Glutamatergic neuron (in vitro differentiated cells): ENCODE measurements around the gene RPS16. TPM values are rescaled to one million over a fixed set of nuclear protein-coding genes. Genes with fewer than 3 reads are reported as not detected.
A peak's percentile ranks its signal among the peaks of the same experiment; 100 is the strongest.

Experiments used
- DNase-seq: peaks from one replicate; pipeline ENCODE4 v3.0.0; 2022
- H3K27ac Mint-ChIP-seq: one replicate; pipeline ENCODE4 v1.8.0; 2020; ENCODE audit warnings: mild to moderate bottlenecking, mixed read lengths, inconsistent platforms; ENCODE audit not compliant: unreplicated experiment
- H3K27me3 Mint-ChIP-seq: one replicate; pipeline ENCODE4 v1.8.0; 2020; ENCODE audit warnings: mild to moderate bottlenecking, moderate library complexity, mixed read lengths, inconsistent platforms; ENCODE audit not compliant: unreplicated experiment
- H3K36me3 Mint-ChIP-seq: one replicate; pipeline ENCODE4 v1.8.0; 2020; ENCODE audit warnings: mild to moderate bottlenecking, mixed read lengths, inconsistent platforms; ENCODE audit not compliant: unreplicated experiment
- H3K4me1 Mint-ChIP-seq: one replicate; pipeline ENCODE4 v1.8.0; 2020; ENCODE audit warnings: mild to moderate bottlenecking, low read depth, mixed read lengths, inconsistent platforms; ENCODE audit not compliant: unreplicated experiment
- H3K4me3 Mint-ChIP-seq: one replicate; pipeline ENCODE4 v1.8.0; 2020; ENCODE audit warnings: mild to moderate bottlenecking, mixed read lengths, inconsistent platforms; ENCODE audit not compliant: unreplicated experiment
- H3K9me3 Mint-ChIP-seq: one replicate; pipeline ENCODE4 v1.8.0; 2020; ENCODE audit warnings: mild to moderate bottlenecking, moderate library complexity, mixed read lengths, inconsistent platforms; ENCODE audit not compliant: unreplicated experiment
- total RNA-seq: library from RNA; stranded (reverse); fragmentation: NEBNext Ultra II Directional; extraction: Animal tissue kit (Norgen Biotek cat#: 25700); gene quantifications from one replicate; pipeline ENCODE4 v1.2.1, GENCODE V29; 2021; ENCODE audit not compliant: unreplicated experiment
- TF ChIP-seq, protein P1 (sequence below): fragments of 200-600 bp; sonication (generic); IDR thresholded peaks from one replicate; pipeline ENCODE4 v1.5.0; 2021; ENCODE audit not compliant: partially characterized antibody, unreplicated experiment

The RPS16 gene
- total RNA-seq, 1 donor from 2014 or later = 912 TPM

DNA sequence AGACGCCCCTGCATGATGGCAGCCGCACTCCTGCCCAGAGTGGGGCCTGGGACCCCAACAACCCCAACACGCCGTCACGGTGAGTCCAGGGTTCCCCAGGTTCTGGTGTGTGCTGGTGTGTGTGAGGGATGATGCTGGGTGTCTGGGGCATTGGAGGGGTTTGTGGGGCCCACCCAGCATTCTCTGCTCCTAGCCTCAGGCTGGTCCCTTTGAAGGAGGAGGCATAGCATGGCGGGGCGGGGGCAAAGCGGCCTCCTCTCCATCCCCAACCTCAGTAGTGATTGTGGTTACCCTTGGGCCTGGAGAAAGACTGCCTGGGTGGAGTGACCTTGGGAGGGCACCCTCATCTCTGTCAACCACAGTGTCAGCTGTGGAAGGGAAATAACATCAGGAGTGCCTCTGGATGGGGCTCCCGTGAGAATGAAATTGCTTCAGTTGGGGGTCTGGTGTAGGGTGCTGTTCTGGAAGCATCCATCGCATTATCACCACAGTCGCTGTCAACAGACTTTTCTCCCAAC is 37.8 kb upstream of the RPS16 start:
- Mint-ChIP-seq H3K36me3 (no peaks in the 10 kb centered on the region), H3K9me3 (peaks cover 4% of the 10 kb centered on the region), H3K27me3 (peaks cover 2% of the 10 kb centered on the region), H3K4me3 (no peak overlapping the region), H3K4me1 (no peaks in the 10 kb centered on the region), H3K27ac (peak overlapping the region; percentile 38)
- TF ChIP-seq, protein P1, sequence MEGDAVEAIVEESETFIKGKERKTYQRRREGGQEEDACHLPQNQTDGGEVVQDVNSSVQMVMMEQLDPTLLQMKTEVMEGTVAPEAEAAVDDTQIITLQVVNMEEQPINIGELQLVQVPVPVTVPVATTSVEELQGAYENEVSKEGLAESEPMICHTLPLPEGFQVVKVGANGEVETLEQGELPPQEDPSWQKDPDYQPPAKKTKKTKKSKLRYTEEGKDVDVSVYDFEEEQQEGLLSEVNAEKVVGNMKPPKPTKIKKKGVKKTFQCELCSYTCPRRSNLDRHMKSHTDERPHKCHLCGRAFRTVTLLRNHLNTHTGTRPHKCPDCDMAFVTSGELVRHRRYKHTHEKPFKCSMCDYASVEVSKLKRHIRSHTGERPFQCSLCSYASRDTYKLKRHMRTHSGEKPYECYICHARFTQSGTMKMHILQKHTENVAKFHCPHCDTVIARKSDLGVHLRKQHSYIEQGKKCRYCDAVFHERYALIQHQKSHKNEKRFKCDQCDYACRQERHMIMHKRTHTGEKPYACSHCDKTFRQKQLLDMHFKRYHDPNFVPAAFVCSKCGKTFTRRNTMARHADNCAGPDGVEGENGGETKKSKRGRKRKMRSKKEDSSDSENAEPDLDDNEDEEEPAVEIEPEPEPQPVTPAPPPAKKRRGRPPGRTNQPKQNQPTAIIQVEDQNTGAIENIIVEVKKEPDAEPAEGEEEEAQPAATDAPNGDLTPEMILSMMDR = no peak
- no peak for DNase-seq

DNA sequence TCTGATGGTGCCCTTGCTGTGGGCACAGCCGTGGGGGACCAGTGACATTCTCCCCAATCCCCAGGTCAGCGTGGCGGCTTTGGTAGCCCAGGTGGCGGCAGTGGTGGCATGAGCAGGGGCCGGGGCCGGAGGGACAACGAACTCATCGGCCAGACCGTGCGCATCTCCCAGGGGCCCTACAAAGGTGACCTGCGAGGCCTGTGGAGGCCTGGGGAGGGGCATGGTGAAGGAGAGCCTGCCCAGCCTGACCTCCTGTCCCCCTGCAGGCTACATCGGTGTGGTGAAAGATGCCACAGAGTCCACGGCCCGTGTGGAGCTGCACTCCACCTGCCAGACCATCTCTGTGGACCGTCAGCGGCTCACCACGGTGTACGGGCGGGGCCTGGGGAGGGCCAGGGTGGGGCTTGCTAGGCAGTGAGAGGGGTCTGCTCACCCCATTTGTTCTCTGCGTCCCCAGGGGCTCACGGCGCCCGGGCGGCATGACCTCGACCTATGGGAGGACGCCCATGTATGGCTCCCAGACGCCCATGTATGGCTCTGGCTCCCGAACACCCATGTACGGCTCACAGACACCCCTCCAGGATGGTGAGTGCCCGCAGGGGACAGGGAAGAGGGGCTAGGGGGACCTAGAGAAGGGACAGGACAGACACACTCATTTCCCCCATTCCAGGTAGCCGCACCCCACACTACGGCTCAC is 37.1 kb upstream of the RPS16 start:
- Mint-ChIP-seq H3K9me3 (peaks cover 4% of the 10 kb centered on the region), H3K27me3 (peaks cover 2% of the 10 kb centered on the region), H3K4me1 (no peaks in the 10 kb centered on the region), H3K4me3 (no peak overlapping the region), H3K27ac (no peak overlapping the region), H3K36me3 (no peaks in the 10 kb centered on the region)
- no peak for DNase-seq
- TF ChIP-seq, protein P1 = no peak

DNA sequence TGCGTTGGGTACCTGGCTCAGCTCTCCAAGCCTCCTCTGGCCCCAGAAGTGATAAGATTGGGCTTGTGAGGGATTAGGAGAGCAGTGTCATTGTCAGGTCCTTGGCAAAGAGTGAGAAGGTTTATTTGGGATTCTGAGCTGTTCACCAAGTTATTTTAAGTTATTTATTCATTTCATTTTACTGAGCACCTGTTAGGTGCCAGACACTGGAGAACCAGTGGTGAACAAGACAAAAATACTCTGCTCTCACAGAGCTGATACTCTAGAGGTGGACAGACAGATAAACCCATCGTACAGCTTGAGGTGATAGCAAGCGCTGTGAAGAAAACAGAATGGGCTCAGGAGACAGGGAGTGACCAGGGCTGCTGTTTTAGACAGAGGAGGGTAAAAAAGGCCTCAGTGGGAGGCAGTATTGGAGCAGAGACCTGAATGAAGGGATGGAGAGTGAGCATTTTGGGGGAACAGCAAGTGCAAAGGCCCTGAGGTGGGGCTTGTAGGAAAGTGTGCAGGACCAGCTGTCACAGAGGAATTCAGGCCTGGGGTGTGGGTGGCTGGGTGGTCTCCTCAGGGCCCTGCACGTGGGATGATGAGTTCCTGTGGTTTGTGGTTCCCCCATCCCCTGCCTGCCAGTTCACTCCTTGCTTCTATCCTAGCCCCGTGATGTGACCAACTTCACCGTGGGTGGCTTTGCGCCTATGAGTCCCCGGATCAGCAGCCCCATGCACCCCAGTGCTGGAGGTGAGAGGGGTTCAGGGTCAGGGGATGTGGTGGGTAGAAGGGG is 36.2 kb upstream of the RPS16 start:
- no peak for DNase-seq
- peaks cover 2% of the 10 kb centered on the region for H3K27me3 Mint-ChIP-seq
- H3K4me3 Mint-ChIP-seq = peak overlapping the region; percentile 51
- no peaks in the 10 kb centered on the region for H3K4me1 Mint-ChIP-seq
- H3K9me3 Mint-ChIP-seq = peaks cover 4% of the 10 kb centered on the region
- TF ChIP-seq, protein P1 = no peak
- H3K36me3 Mint-ChIP-seq = no peaks in the 10 kb centered on the region
- H3K27ac Mint-ChIP-seq = no peak overlapping the region

DNA sequence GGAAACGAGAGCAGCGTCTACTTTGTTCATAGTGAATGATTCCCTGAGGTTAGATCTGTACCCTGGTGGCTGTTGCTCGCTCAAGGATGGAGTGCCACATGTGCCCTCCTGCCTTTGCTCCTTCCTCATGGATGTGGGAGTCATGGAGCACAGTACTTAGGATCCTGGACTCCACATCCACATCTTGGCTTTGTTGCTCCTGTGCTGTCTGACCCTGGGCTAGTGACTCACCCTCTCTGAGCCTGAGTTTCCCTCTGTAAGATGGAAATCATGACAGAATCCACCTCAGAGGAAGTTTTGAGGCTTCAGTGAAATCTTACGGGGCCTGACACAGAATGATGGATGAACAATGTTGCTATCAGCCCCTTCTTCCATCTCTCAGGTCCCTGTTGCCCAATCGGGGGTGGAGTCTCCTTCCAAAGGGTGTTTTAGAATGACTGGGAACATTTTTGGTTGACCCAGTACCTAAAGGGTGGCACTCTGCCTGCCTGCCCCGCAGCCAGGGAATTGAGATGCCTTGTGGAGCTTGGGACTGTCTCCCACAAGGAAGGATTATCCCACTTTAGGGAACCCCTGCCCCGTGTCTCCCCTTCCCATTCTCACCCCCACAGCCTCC is 35.1 kb upstream of the RPS16 start:
- no peak overlapping the region for H3K4me3 Mint-ChIP-seq
- H3K4me1 Mint-ChIP-seq = no peaks in the 10 kb centered on the region
- H3K27me3 Mint-ChIP-seq = peaks cover 5% of the 10 kb centered on the region
- H3K9me3 Mint-ChIP-seq = peaks cover 8% of the 10 kb centered on the region
- no peak for DNase-seq
- TF ChIP-seq, protein P1 = no peak
- no peak overlapping the region for H3K27ac Mint-ChIP-seq
- H3K36me3 Mint-ChIP-seq = no peaks in the 10 kb centered on the region
